ENCODE measurements around the gene PTPRU. TPM values are rescaled to one million over a fixed set of nuclear protein-coding genes. Genes with fewer than 3 reads are reported as not detected.

PTPRU gene
- total and polyA plus RNA-seq, 4 donors: 36.2 to 62.1 (median 47.8) TPM

DNA sequence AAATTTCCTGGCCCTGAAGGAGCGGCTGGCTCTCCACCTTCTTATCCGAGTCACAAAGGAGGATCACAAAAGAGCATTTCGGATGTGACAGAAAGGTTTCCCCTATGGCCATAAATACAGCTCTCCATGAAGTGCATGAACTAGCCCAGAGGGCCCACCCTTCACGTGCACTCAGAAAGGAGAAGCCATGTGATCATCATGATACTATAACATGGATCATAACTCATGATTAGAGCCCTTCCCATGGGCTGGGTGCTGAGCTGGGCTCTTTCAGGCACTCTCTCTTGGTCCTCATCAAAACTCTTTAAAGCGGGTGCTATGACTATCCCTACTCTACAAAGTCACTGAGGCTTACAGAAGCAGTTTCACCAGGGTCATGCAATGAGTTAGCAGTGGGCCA is 135.0 kb downstream of the PTPRU start:
- no peaks in the 10 kb centered on the region for H3K4me1 ChIP-seq (ENCODE audit: control insufficient read depth, insufficient read depth, low read length)
- no peaks in the 10 kb centered on the region for H3K27me3 ChIP-seq (ENCODE audit: control insufficient read depth, insufficient read depth, low read length)

DNA sequence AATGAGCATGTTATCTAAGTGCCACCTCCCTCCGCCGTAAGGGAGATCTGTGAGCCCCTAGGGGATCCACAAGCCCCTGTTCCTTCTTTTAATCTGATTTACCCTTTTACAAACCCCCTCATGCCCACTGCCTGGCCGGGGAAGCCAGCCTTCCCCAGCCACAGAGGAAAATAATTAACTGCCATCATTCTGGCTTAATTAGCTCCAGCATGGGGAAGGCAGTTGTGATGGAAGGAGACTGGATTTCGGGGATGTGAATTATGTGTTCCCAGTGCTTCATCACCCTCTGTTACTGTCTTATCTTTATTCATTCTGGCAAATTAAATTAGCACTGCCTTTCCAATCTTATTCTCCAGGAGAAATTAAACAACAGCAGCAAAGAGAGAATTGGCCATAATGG is 135.8 kb downstream of the PTPRU start:
- WGBS (ENCODE audit: insufficient coverage): no CpG with 5 or more reads among the region's 4 CpGs
- no peak overlapping the region for H3K4me3 ChIP-seq (ENCODE audit: low read depth, low read length)
- DNase-seq (ENCODE audit: low read depth in 4 of 6, low spot score in 6 of 6): peak in 1 of 6 donors; percentile 79
- no peaks in the 10 kb centered on the region for H3K4me1 ChIP-seq (ENCODE audit: control insufficient read depth, insufficient read depth, low read length)
- H3K27ac ChIP-seq (ENCODE audit: low read depth, low read length): no peak overlapping the region
- no peaks in the 10 kb centered on the region for H3K27me3 ChIP-seq (ENCODE audit: control insufficient read depth, insufficient read depth, low read length)
- H3K36me3 ChIP-seq (ENCODE audit: control insufficient read depth, insufficient read depth, low read length): no peaks in the 10 kb centered on the region
- peaks cover 3% of the 10 kb centered on the region for H3K9me3 ChIP-seq (ENCODE audit: control insufficient read depth, insufficient read depth, low read length)

More for the DNA sequence above, 135.0 kb downstream of the PTPRU start:
- DNase-seq (ENCODE audit: low read depth in 4 of 6, low spot score in 6 of 6): no peak
- 46% methylated on average over 4 of the region's 5 CpGs for WGBS (ENCODE audit: insufficient coverage)
- no peak overlapping the region for H3K27ac ChIP-seq (ENCODE audit: low read depth, low read length)
- no peak overlapping the region for H3K4me3 ChIP-seq (ENCODE audit: low read depth, low read length)
- peaks cover 3% of the 10 kb centered on the region for H3K9me3 ChIP-seq (ENCODE audit: control insufficient read depth, insufficient read depth, low read length)
- no peaks in the 10 kb centered on the region for H3K36me3 ChIP-seq (ENCODE audit: control insufficient read depth, insufficient read depth, low read length)

Other genes with a start within 250 kb of the PTPRU start
- gene TMEM200B, start 112.6 kb upstream of the PTPRU start, total RNA-seq: 10 to 100 TPM in 1 of 2 donors, 1 to 10 TPM in 1; 5.4 to 19.3 TPM
- gene TMEM200B, start 112.6 kb upstream of the PTPRU start, polyA plus RNA-seq (ENCODE audit: insufficient read length in 2 of 2): 1 to 10 TPM; 3.9 to 8.4 TPM
- 10 to 100 TPM; 36.6 to 54.0 TPM for gene SRSF4, start 54.6 kb upstream of the PTPRU start, total RNA-seq
- 100 to 1,000 TPM; 103 to 117 TPM for gene SRSF4, start 54.6 kb upstream of the PTPRU start, polyA plus RNA-seq (ENCODE audit: insufficient read length in 2 of 2)
- 10 to 100 TPM; 22.5 to 29.4 TPM for gene MECR, start 5.6 kb upstream of the PTPRU start, total RNA-seq
- gene MECR, start 5.6 kb upstream of the PTPRU start, polyA plus RNA-seq (ENCODE audit: insufficient read length in 2 of 2): 10 to 100 TPM; 35.2 to 43.0 TPM

Measured in spinal cord (tissue), 10 donors.